Islet of Langerhans (tissue), 1 donor: Measurements from ENCODE around the gene WDR46.
"Not testable (repeated sequence)": the region's sequence is repeated elsewhere in the genome, so short reads cannot be mapped to it uniquely, and the experiment has no call there.

Experiments used
- FAIRE-seq: peaks from one replicate; lab custom pipeline; 2011; peaks lifted over from hg19 to GRCh38; lab: Jason Lieb, UNC

Gene WDR46

DNA sequence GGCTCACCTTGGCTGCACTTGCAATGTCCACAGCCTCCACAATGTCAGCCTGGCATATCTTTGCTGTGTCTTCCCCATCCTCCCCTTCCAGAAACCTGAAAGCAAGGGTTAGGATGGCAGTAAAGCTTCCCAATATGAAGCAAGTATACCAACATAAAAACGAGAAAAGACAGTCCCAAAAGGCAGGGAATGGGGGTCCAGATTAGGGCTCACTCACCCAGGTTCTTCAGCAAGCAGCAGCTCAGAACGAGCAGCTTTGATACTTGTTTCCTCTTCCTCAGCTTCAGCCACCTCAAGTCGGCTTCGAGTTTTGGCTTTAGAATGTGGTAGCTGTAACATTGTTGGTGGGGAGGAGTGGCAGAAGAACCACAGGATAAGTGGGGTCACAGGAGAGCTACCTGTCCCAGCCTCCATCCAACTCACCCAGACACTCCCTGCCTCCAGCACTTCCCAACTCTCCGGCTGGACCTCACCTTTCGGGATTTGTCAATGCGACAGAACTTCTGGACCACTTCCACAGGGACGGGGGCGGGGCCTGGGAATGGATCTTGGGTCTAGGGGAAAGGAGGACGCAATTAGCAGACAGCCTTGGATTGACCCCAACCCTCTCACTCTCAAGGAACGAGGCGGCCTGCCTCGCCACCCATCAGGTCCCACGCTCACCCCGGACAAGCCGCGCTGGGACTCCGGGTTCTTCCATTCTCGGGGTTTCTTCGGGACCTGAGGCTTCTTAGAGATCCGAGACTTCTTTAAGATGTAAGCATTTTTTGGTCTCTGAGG, 708 bp downstream of the WDR46 start:
- no peak for FAIRE-seq

GRCh38 chr6:33286946-33287914, 1.8 kb downstream of the WDR46 start:
- FAIRE-seq, result no peak

- not testable (repeated sequence) for FAIRE-seq
These were observed 3.8 kb downstream of the WDR46 start for GRCh38 chr6:33285214-33285613.

GRCh38 chr6:33280539-33280938, 8.5 kb downstream of the WDR46 start:
- no peak for FAIRE-seq

- no peak for FAIRE-seq
These were observed 9.0 kb downstream of the WDR46 start for GRCh38 chr6:33279971-33280511.

DNA sequence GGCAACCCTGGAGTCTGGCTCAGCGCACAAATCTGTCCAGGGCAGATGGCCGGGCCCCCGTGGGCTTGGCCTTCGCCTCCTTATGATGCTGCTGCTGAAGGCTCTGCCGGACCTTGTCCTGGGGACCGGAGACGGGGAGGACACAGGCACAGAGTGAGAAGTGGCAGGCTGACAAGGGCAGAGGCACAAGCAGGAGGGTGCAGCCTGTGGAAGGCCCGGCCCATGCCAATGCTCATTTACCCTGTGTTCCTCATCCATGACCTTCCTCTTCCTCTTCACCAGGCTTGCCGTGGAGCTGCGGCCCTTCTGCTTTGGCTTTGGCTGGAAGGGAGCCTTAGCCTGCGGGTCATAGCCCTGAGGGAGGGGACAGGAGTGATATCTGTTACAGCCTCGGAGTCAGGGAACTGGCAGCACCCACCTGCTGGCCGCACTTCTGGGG, 9.8 kb downstream of the WDR46 start:
- FAIRE-seq, result no peak

DNA sequence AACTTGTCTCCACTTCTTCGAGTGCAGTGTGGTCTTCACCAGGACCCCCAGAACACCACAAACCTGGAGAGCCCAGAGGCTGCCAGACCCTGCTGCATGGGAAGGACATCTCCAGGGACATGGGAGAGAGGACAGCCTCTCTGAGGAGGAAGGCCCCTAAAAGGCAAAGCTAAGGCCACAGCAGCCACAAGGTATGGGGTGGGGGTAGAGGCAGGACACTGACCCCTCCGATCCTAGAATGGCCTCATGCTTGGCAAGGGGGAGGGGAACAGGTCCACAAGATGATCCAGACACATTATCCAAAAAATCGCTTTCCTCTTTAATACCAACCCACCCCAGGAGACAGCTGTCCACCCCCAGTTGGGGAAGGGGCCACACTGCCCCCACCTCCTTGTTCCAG, 10.2 kb downstream of the WDR46 start:
- FAIRE-seq, result no peak

- no peak for FAIRE-seq
These were observed 10.7 kb downstream of the WDR46 start for GRCh38 chr6:33278392-33278741.

- FAIRE-seq, result no peak
These were observed 11.2 kb downstream of the WDR46 start for GRCh38 chr6:33277663-33278391.

DNA sequence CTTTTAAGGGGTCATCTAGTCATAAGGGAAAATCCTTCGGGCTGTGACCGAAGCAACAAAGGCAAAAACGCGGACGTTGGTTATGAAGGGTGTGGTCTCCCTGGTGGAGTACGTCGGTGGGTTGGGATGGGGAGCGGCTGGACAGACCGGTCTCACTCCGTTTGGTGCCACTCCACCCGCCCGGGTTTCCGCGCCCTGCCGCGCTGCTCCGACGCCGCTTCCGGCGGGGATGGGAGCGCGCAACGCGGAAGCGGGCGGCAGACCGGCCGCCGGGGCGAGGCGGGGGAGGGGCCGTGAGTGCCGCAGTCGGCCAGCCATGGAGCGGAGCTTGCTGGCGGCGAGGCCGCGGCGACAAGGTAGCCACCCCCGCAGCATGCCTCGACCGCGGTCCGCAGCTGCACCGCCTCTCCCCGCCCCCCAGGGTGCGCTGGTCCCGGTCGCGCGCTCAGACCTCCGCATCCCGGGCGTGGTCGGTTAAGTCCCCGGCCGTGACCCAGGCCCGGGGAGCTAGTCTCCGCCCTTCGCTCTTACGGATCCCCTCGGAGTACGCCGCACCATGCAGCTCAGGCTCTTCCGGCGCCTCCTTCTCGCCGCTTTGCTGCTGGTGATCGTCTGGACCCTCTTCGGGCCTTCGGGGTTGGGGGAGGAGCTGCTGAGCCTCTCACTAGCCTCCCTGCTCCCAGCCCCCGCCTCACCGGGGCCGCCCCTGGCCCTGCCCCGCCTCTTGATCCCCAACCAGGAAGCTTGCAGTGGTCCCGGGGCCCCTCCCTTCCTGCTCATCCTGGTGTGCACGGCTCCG, 12.0 kb downstream of the WDR46 start, which contains the start of gene B3GALT4:
B3GALT4 (plus strand) TSS at position 260 of the 799 bp plus-strand sequence; CDS start at position 557, 297 bp downstream.
- FAIRE-seq, result no peak

GRCh38 chr6:33276581-33276863, 12.5 kb downstream of the WDR46 start:
- FAIRE-seq, result no peak

- FAIRE-seq, result not testable (repeated sequence)
These were observed 13.1 kb downstream of the WDR46 start for GRCh38 chr6:33275795-33276580.

DNA sequence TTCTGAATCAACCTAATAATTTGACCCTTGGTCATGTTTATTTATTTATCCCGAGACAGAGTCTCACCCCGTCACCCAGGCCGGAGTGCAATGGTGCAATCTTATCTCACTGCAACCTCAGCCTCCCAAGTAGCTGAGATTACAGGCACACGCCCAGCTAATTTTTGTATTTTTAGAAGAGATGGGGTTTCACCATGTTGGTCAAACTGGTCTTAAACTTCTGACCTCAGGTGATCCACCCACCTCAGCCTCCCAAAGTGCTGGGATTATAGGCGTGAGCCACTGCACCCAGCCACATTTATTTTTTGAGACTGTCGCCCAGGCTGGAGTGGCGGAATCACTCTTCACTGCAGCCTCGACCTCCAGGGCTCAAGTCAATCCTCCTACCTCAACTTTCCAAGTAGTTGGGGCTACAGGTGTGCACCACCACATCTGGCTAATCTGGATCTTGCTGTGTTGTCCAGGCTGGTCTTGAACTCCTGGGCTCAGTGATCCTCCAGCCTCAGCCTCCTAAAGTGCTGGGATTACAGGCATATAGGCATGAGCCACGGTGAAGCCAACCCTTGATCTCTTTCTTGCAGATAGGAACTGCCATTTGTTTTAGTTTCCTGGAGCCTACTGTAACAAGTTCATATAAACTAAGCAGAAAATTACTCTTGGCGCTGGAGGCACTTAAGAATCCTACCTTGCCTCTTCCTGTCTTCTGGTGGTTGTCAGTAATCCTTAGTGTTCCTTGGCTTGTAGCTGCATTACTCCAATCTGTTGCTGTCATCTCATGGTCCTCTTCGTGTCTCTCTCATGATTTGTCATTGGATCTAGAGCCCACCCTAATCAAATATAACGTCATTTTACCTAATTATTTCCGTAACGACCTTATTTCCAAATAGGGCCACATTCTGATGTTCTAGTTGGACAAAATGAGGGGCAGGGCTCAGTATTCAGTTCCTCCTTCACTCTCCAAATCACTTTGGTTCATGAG, 14.8 kb downstream of the WDR46 start:
- no peak for FAIRE-seq

GRCh38 chr6:33273129-33273923, 15.7 kb downstream of the WDR46 start:
- no peak for FAIRE-seq

DNA sequence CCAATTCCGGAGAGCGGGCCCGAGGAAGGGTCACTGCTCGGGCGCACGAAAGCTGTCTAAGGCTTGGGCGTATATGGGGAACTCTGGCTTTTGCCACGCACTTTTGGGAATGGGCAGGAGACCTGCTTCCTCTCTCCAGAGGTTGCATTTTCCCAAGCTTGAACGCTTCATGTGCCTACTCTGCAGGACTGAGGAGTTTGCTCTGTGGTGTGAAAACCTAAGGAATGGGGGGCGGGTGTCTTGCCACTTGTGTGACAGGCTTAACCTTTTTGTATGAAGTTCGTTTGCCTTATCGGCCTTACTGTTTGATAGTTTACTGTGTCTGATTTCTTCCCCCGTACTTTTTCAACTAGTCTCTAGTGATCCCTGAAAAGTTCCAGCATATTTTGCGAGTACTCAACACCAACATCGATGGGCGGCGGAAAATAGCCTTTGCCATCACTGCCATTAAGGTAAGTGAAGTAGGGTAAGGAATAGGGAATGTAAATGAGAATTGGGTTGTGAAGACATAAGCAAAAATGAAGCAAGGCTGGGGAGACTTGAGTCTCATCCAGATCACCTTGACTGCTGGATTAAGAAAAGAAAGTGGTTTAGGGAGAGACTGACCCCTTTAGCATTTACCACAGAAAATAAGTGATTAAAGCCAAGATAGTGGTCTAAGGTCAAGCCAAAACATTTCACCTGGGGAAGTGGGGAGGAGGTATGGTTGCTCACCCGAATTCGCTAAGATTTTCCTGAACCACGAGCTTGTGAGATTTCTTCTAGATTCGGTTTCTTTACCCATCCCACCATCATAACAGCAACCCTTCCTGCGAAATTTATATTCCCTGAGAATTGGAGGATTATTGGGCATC, 16.5 kb downstream of the WDR46 start:
- no peak for FAIRE-seq

DNA sequence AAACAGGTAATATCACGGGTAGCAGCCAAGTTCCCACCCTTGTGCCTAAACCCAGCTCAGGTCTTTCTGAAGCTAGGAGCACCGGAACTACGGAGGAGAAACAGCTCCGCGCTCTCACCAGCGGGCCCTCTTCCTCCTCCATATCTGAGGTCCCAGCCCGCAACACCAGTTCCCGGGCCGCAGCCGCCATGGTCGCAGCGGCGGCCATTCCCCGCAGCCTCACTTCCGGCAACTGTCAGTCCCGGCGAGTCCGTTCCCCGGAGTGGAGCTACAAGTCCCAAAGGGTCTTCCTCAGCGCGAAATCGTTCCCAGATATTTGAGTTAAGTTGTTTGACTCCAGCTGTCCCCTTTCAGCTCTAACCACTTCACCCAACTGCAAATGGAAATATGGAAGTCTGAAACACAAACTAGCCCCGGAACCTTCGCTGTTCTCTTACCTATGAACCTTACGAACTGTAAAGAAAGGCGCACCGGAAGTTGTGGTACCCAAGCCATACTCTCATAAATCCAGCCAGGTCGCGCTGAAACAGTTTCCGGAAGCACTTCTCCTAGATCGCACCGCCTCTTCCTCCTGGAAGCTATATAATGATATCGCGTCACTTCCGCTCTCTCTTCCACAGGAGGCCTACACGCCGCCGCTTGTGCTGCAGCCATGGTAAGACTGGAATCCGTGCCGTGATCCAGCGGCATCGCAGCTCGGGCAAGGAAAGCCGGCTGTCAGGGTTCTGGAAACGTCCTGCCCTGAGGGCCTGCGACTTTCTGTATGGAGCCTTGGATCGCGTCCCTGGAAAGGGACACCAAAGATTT, 17.4 kb downstream of the WDR46 start, which contains the start of the genes RPS18 and VPS52:
RPS18 (plus strand) TSS at position 608 of the 807 bp plus-strand sequence; CDS start at position 653, 45 bp downstream.
VPS52 (minus strand) TSS at position 409 of the 807 bp plus-strand sequence; CDS start at position 208, 201 bp downstream.
- no peak for FAIRE-seq

- no peak for FAIRE-seq
These were observed 17.9 kb downstream of the WDR46 start for GRCh38 chr6:33271117-33271467.
